GM19328 (cell line): Measurements from ENCODE around the gene TMPRSS5.
"Not testable (repeated sequence)": the region's sequence is repeated elsewhere in the genome, so short reads cannot be mapped to it uniquely, and the experiment has no call there.

Experiments used
- ATAC-seq: cut with Tn5 transposase; IDR thresholded peaks from one replicate; pipeline ENCODE4 v1.9.1; 2021; ENCODE audit warnings: mild to moderate bottlenecking, moderate library complexity; ENCODE audit not compliant: unreplicated experiment

Gene TMPRSS5

GRCh38 chr11:113705871-113706655, at the start of gene TMPRSS5:
TMPRSS5 (minus strand) TSS chr11:113706308; CDS start chr11:113706224, 84 bp downstream.
- ATAC-seq, result no peak

GRCh38 chr11:113752932-113753331, 46.8 kb upstream of the TMPRSS5 start:
- no peak for ATAC-seq

GRCh38 chr11:113736323-113736722, 30.2 kb upstream of the TMPRSS5 start:
- no peak for ATAC-seq

- no peak for ATAC-seq
Measured at GRCh38 chr11:113732092-113732491, 26.0 kb upstream of the TMPRSS5 start.

- no peak for ATAC-seq
Measured at GRCh38 chr11:113730887-113731726, 25.0 kb upstream of the TMPRSS5 start.

- ATAC-seq, result no peak
Measured at GRCh38 chr11:113729456-113729855, 23.3 kb upstream of the TMPRSS5 start.

- no peak for ATAC-seq
Measured at GRCh38 chr11:113728814-113729213, 22.7 kb upstream of the TMPRSS5 start.

GRCh38 chr11:113725913-113726312, 19.8 kb upstream of the TMPRSS5 start:
- ATAC-seq, result no peak

GRCh38 chr11:113725407-113725806, 19.3 kb upstream of the TMPRSS5 start:
- ATAC-seq, result no peak

- no peak for ATAC-seq
Measured at GRCh38 chr11:113724778-113725177, 18.7 kb upstream of the TMPRSS5 start.

- ATAC-seq, result no peak
Measured at GRCh38 chr11:113723787-113724186, 17.7 kb upstream of the TMPRSS5 start.

- no peak for ATAC-seq
Measured at GRCh38 chr11:113722934-113723333, 16.8 kb upstream of the TMPRSS5 start.

GRCh38 chr11:113722221-113722620, 16.1 kb upstream of the TMPRSS5 start:
- no peak for ATAC-seq

- no peak for ATAC-seq
Measured at GRCh38 chr11:113721462-113722066, 15.5 kb upstream of the TMPRSS5 start.

GRCh38 chr11:113720478-113720877, 14.4 kb upstream of the TMPRSS5 start:
- not testable (repeated sequence) for ATAC-seq

GRCh38 chr11:113715882-113716625, 9.9 kb upstream of the TMPRSS5 start:
- ATAC-seq, result no peak

GRCh38 chr11:113715273-113715672, 9.2 kb upstream of the TMPRSS5 start:
- ATAC-seq, result no peak

GRCh38 chr11:113710989-113711388, 4.9 kb upstream of the TMPRSS5 start:
- no peak for ATAC-seq

GRCh38 chr11:113703551-113703950, 2.6 kb downstream of the TMPRSS5 start:
- ATAC-seq, result not testable (repeated sequence)

- no peak for ATAC-seq
Measured at GRCh38 chr11:113701491-113701890, 4.6 kb downstream of the TMPRSS5 start.

- ATAC-seq, result no peak
Measured at GRCh38 chr11:113698515-113698914, 7.6 kb downstream of the TMPRSS5 start.
